ENCODE measurements around the gene SLC35G6.
"Not testable (repeated sequence)": the region's sequence is repeated elsewhere in the genome, so short reads cannot be mapped to it uniquely, and the experiment has no call there.

The SLC35G6 gene

DNA sequence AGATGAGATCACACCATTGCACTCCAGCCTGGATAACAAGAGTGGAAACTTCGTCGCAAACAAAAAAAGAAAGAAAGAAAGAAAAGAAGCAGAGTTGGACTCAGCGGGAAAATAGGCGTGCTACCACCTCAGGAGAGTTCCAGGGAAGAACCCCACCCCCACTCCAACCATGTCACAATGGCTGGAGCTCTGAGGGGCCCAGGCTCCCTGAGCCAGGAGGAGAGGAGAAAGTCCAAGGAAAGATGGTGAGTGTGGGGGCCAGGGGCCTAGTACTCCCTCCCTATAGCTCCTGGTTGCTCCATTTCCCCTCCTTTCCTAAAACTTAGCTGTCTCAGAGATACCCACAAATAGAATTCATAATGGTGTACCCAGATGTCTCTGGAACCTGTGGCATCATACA is at the start of gene SLC35G6:
SLC35G6 (plus strand) TSS at position 172 of the 400 bp plus-strand sequence; CDS start at position 243, 71 bp downstream.
- not testable (repeated sequence) for DNase-seq

GRCh38 chr17:7432296-7432695 is 49.0 kb upstream of the SLC35G6 start:
- no peak for DNase-seq

- no peak for DNase-seq
Measured at GRCh38 chr17:7435676-7436555, 45.3 kb upstream of the SLC35G6 start.

DNA sequence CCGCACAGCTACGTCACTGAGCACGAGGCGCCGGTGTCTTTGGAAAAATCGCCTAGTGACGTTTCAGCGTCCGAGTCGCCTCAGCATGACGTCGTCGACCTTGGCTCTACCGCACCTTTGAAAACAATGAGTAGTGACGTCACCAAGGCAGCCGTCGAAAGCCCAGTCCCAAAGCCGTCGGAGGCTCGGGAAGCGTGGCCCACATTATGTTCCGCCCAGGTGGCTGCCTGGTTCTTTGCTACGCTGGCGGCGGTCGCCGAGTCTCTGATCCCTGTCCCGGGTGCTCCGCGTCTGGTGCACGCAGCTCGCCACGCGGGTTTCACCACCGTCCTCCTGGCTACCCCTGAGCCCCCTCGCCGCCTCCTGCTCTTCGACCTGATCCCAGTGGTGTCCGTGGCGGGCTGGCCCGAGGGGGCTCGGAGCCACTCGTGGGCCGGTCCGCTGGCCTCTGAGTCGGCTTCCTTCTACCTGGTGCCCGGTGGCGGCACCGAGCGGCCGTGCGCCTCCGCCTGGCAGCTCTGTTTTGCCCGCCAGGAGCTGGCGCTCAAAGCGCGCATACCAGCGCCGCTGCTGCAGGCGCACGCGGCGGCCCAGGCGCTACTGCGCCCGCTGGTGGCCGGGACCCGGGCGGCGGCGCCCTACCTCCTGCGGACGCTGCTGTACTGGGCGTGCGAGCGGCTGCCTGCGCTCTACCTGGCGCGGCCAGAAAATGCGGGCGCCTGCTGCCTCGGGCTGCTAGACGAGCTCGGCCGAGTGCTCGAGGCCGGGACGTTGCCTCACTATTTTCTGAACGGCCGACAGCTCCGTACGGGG is 44.5 kb upstream of the SLC35G6 start:
- DNase-seq, result peak; percentile 73

GRCh38 chr17:7437369-7437863 is 43.8 kb upstream of the SLC35G6 start:
- DNase-seq, result no peak

- DNase-seq, result no peak
Measured at GRCh38 chr17:7437950-7438614, 43.2 kb upstream of the SLC35G6 start.

DNA sequence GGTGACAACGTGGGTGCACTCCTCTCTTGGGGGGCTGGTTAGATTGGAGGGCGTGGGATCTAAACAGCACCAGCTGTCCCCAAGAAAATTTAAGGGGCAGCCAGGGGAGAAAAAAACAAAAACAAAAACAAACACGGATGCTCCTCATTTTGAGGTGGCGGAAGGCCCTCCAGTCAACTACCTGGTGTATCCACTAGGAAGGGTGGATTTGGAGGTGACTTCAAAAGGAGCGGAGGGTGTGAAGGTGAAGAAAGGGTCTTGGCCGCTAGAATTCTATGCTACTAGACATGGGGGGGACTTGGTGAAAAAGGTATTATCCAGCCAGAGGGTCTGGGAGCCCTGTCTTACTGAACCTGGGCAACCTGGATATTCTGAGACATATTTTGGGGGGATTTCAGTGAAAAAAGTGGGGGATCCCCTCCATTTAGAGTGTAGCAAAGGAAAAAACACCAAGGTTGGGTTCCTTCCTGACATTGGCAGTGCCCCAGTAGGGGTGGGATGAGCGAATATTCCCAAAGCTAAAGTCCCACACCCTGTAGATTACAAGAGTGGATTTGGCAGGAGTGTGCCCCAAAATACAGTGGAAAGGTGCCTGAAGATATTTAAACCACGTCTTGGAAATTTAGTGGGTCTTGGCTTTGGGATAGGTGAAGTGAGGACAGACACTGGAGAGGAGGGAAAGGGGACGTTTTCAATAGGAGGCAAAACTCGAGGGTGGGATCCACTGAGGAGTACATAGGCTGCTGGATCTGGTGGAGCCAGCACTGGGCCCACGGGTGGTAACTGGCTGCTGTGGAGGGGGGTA is 42.4 kb upstream of the SLC35G6 start:
- DNase-seq, result no peak

- DNase-seq, result no peak
Measured at GRCh38 chr17:7439462-7440112, 41.7 kb upstream of the SLC35G6 start, which contains the start of gene FGF11. Gene FGF11 (plus strand): TSS chr17:7439512. CDS start chr17:7439621, 109 bp downstream.

- DNase-seq, result no peak
Measured at GRCh38 chr17:7440113-7440833, 41.0 kb upstream of the SLC35G6 start.

- no peak for DNase-seq
Measured at GRCh38 chr17:7440834-7441195, 40.4 kb upstream of the SLC35G6 start.

- DNase-seq, result no peak
Measured at GRCh38 chr17:7441266-7441665, 40.0 kb upstream of the SLC35G6 start.

GRCh38 chr17:7442142-7442541 is 39.1 kb upstream of the SLC35G6 start:
- no peak for DNase-seq

DNA sequence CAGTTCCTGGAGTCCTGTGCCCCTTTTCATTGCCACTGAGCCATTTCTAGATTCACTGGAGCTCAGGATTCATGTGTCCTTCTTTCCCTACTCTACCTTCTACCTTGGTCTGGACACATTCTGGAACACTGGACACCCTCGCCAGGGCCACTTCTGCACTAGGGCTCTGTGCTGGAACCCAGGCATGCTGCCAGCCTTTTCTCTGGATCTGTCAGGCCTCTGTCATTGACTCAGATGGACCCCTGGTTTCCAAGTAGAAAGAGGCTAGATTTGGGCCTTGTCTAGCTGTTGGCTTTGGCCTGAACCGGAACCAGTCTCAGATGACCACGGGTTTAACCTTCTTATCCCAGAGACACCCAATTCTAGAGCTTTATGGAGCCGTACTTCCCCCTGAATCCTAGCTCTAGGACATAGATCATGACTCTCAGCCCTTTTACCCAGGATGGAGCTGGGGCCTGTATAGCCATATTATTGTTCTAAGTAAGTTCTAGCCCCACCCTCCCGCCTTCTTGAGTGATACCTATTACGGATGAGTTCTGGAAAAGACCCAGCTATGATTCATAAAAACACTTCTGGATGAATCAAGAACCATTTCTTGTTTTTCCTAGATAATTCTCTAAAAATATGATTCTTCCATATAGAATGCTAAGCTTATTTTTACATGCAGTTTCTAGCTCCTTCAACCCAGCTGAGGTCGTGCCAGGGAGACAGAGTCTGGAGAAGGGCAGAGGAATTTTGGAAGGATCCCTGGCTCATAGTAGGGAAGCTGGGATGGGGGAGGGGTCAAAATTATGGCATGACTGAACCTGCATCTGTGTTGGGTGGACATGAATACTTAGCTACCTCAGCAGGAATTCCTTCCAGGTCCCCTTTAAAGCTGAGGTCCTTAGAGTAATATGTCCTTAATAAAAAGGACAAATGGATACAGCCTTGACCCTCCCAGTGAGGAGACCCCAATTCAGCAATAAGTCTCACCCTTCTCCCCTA is 37.5 kb upstream of the SLC35G6 start:
- DNase-seq, result no peak

DNA sequence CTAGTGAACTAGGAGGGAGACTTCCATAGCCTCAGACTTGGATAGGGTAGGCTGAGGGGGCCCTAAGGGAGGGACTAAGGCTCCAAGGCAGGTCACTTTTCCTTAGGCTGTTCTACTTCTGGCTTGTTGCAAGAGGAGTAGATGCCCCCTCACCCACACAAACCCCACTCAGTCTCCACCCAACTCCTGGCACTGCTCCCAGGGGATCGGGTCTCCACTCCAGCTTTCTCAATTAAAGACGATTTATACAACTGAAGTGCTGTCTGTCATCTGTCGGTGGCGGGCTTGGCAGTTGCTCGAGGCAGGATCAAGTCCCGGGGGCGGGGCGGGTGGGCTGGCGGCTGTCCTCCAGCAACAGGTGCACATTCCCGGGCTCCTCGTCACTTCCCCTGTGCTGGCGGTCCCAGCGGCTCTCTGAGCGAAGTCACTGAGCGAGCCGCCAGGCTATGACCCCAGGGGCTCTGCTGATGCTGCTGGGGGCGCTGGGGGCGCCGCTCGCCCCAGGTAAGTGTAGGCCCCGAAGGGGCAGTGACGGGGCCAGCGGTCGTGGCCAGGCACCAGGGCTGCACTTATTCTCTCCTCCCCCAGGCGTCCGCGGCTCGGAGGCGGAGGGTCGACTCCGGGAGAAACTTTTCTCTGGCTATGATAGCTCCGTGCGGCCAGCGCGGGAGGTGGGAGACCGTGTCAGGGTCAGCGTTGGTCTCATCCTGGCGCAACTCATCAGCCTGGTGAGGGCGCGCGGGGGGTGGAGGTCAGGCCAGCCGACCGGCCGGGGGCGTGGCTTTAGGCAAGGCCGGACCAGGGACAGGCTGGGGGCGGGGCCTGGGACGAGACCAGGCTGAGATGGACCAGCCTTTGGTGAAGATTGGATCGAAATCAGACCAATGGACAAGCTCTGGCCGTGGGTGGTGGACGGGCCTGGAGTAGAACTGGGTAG is 36.3 kb upstream of the SLC35G6 start, which contains the start of gene CHRNB1:
CHRNB1 (plus strand) TSS at position 380 of the 937 bp plus-strand sequence; CDS start at position 447, 67 bp downstream.
- no peak for DNase-seq

GRCh38 chr17:7445619-7445968 is 35.7 kb upstream of the SLC35G6 start:
- DNase-seq, result no peak

DNA sequence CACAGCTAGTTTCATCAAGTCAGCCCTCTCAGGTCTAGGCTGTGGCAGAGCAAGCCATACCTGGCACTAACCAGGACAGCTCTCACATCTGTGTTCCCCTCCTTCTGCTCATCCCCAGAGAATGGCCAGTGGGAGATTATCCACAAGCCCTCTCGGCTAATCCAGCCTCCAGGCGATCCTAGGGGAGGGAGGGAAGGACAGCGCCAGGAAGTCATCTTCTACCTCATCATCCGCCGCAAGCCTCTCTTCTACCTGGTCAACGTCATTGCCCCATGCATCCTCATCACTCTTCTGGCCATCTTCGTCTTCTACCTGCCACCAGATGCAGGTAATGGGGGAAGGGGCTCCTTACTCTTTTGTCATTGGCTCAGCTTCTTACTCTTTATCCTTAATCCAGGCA is 32.8 kb upstream of the SLC35G6 start:
- DNase-seq, result no peak

DNA sequence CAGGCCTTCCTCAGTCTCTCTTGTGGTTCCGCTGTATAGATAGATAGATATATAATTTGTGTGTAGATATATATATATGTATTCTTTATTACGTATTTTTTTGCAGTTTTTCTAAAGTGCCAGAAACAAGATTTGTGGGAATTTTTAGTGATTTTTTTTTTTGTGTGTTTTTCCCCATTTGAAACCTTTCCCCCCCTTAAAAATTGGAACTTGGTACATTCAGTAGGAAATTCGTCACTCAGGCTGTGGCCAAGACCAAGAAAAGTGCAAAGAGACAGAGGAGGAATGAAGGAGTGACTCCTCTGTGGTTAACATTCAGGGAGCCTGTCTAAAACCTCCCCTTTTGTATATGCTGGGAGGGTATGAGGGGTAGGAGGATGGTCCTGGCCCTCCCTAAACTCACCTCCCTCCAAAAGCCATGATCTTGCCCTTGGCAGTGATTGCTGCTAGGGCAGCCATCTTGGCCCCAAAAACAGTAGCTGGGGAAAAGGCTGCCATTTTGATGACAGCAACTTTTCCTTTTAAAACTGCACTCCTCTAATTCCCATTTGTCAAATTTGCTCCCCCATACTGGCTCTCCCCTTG is 21.2 kb upstream of the SLC35G6 start:
- DNase-seq, result no peak

All from DMS153 (cell line).